ENCODE measurements around the gene VCPKMT. TPM values are rescaled to one million over a fixed set of nuclear protein-coding genes. Genes with fewer than 3 reads are reported as not detected.
"Not testable (repeated sequence)": the region's sequence is repeated elsewhere in the genome, so short reads cannot be mapped to it uniquely, and the experiment has no call there.

Gene VCPKMT
- total RNA-seq, 4 donors from 2014 or later = 8.1 to 12.5 (median 11.9) TPM

GRCh38 chr14:50084666-50085065, 31.7 kb downstream of the VCPKMT start:
- Histone ChIP-seq H3K36me3 (no peaks in the 10 kb centered on the region), H3K4me3 (no peak overlapping the region), H3K27me3 (no peaks in the 10 kb centered on the region), H3K27ac (peak overlapping the region; percentile 83), H3K4me1 (peaks cover 27% of the 10 kb centered on the region), H3K9me3 (no peaks in the 10 kb centered on the region)
- 91% methylated on average over 3 of the region's 3 CpGs for whole genome bisulfite sequencing
- no peak for TF ChIP-seq POLR2AphosphoS5 (IDR thresholded peaks at IDR 0.05)
- no peak for TF ChIP-seq EP300 (IDR thresholded peaks at IDR 0.05)
- no peak for TF ChIP-seq POLR2A (IDR thresholded peaks at IDR 0.05)
- no peak for TF ChIP-seq CTCF (IDR thresholded peaks at IDR 0.05)
- no peak for DNase-seq (ENCODE audit: low spot score in 2 of 2)

- Histone ChIP-seq H3K36me3 (no peaks in the 10 kb centered on the region), H3K27me3 (no peaks in the 10 kb centered on the region), H3K27ac (peak overlapping the region; percentile 83), H3K9me3 (no peaks in the 10 kb centered on the region), H3K4me1 (peaks cover 27% of the 10 kb centered on the region), H3K4me3 (no peak overlapping the region)
- no peak for TF ChIP-seq POLR2A (IDR thresholded peaks at IDR 0.05)
- TF ChIP-seq CTCF (IDR thresholded peaks at IDR 0.05) = no peak
- TF ChIP-seq POLR2AphosphoS5 (IDR thresholded peaks at IDR 0.05) = no peak
- no peak for TF ChIP-seq EP300 (IDR thresholded peaks at IDR 0.05)
- DNase-seq (ENCODE audit: low spot score in 2 of 2) = no peak
- WGBS = 74% methylated on average over 16 of the region's 17 CpGs
Measured at GRCh38 chr14:50083467-50084337, 32.7 kb downstream of the VCPKMT start.

GRCh38 chr14:50082784-50083466, 33.4 kb downstream of the VCPKMT start:
- Histone ChIP-seq H3K27me3 (no peaks in the 10 kb centered on the region), H3K9me3 (no peaks in the 10 kb centered on the region), H3K4me3 (no peak overlapping the region), H3K36me3 (no peaks in the 10 kb centered on the region), H3K27ac (peak overlapping the region; percentile 83), H3K4me1 (peaks cover 27% of the 10 kb centered on the region)
- WGBS = 73% methylated on average over 10 of the region's 10 CpGs
- DNase-seq (ENCODE audit: low spot score in 2 of 2) = no peak
- TF ChIP-seq EP300 (IDR thresholded peaks at IDR 0.05) (no peak), CTCF (IDR thresholded peaks at IDR 0.05) (no peak), POLR2A (IDR thresholded peaks at IDR 0.05) (no peak), POLR2AphosphoS5 (IDR thresholded peaks at IDR 0.05) (no peak)

- H3K4me3 ChIP-seq = no peak overlapping the region
- TF ChIP-seq CTCF (IDR thresholded peaks at IDR 0.05) = no peak
- no peak for TF ChIP-seq EP300 (IDR thresholded peaks at IDR 0.05)
- no peak for TF ChIP-seq POLR2AphosphoS5 (IDR thresholded peaks at IDR 0.05)
- no peak for TF ChIP-seq POLR2A (IDR thresholded peaks at IDR 0.05)
- no peak for DNase-seq (ENCODE audit: low spot score in 2 of 2)
- no peaks in the 10 kb centered on the region for H3K27me3 ChIP-seq
- H3K4me1 ChIP-seq = peaks cover 27% of the 10 kb centered on the region
- no peaks in the 10 kb centered on the region for H3K9me3 ChIP-seq
- no peaks in the 10 kb centered on the region for H3K36me3 ChIP-seq
- H3K27ac ChIP-seq = peak overlapping the region; percentile 83
- WGBS = 52% methylated on average over 8 of the region's 8 CpGs
Measured at GRCh38 chr14:50082308-50082742, 34.0 kb downstream of the VCPKMT start.

GRCh38 chr14:50079103-50079502, 37.3 kb downstream of the VCPKMT start:
- not testable (repeated sequence) for DNase-seq (ENCODE audit: low spot score in 2 of 2); H3K27ac ChIP-seq; H3K36me3 ChIP-seq; H3K27me3 ChIP-seq; H3K9me3 ChIP-seq; H3K4me3 ChIP-seq
- H3K4me1 ChIP-seq = peaks cover 27% of the 10 kb centered on the region
- 100% methylated on average over 1 of the region's 1 CpG for WGBS

- H3K27me3 ChIP-seq; H3K4me1 ChIP-seq; DNase-seq (ENCODE audit: low spot score in 2 of 2); H3K4me3 ChIP-seq; H3K36me3 ChIP-seq; H3K9me3 ChIP-seq; H3K27ac ChIP-seq: not testable (repeated sequence)
- no CpG with 5 or more reads among the region's 32 CpGs for WGBS
Measured at GRCh38 chr14:50073663-50074062, 42.7 kb downstream of the VCPKMT start.

All from suprapubic skin (tissue), 4 donors.